Measurements from ENCODE around the gene PPARA.

Gene PPARA

GRCh38 chr22:46220921-46221320 is 70.6 kb downstream of the PPARA start:
- DNase-seq = no peak

DNA sequence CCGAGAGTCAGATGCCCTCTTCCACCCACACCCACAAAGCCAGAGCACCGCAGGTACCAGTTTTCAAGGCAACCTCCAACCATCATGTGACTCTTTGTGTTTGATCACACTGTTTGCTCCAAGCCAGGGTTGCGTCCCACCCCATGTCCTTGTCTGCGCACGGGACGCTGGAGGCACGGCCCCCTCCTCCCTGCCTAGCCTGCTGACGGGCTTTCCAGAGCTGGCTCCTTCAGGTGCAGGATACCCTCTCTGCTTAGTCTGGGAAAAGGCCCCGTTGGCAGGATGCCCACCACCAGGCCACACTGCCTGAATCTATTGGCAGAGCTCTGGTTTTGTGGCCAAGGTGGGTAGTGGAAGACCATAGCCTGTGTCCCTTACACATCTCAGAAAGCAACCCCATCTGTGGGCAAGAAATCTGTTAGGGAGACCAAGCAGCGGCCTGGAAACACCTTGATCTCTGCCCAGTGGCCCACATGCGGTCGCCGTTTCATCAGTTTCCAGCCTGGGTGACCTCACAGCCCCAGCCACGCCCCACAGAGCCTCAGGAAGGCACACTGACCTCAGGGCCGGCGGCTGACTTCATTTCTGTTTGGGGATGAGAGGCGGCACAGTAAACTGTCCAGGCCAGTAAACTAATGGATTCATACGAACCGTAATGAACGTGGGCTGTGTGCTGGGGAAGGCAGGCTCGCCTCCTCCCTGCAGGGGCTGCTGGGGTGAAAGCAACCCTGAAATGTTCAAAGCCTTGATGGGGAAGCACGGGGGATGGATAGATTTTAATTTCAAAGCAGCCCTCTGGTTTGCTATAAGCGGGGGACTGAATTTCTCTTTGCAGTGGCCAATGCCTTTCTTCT is 73.9 kb downstream of the PPARA start:
- no peak for DNase-seq

GRCh38 chr22:46224898-46225290 is 74.6 kb downstream of the PPARA start:
- DNase-seq = no peak

DNA sequence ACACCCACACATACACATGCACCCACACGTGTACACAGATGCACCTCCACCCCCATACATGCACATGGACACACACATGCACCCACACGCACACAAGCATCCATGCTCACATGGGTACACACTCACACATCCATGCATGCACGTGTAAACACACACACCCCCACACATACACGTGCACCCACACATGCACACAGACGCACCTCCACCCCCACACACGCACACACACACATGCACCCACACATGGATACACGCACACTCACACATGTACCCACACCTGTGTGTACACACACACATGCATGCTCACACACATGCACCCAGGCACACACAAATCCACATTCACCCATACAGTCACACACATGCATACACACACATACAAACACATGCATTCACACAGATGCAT is 75.3 kb downstream of the PPARA start:
- DNase-seq = no peak

DNA sequence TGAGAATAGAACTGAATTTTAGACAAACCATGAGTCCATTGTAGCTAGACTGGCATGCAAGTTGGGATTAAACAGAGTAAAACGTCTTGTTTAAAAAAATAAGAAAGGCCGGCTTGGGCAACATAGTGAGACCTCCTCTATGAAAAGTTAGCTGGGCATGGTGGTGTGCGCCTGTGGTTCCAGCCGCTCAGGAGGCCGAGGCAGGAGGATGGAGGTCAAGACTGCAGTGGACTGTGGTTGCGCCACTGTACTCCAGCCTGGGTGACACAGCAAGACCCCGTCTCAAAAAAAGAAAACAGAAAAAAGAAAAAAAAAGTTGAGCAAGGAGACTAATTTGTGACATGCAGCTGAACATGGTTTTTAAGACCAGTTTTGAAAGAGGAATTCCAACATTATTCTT is 76.3 kb downstream of the PPARA start:
- no peak for DNase-seq

GRCh38 chr22:46229701-46230100 is 79.4 kb downstream of the PPARA start:
- no peak for DNase-seq

DNA sequence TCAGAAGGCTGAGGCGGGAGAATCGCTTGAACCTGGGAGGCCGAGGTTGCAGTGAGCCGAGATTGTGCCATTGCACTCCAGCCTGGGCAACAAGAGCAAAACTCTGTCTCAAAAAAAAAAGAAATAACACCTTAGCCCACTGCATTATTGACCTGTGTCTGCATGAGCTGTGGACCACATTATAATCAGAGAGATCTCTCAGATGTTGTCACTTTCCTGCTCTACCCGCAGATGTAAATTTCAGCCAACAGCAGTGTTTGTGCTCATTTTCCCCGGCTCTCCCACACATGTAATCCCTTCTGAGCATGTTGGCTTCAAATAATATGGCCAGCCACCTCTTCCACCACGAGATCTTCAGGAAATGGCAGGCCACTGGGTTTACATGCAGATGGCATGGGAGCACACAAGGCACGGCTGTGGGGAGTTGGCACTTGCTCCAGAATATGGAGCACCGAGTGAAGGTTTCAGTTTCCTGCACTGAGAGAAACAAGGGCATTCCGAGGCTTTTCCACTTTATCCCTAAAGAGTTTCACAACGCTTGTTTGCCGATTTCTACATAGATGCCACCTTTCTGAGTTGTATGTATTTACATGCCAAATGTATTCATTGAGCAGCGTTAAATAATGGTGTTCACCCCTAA is 80.1 kb downstream of the PPARA start:
- no peak for DNase-seq

DNA sequence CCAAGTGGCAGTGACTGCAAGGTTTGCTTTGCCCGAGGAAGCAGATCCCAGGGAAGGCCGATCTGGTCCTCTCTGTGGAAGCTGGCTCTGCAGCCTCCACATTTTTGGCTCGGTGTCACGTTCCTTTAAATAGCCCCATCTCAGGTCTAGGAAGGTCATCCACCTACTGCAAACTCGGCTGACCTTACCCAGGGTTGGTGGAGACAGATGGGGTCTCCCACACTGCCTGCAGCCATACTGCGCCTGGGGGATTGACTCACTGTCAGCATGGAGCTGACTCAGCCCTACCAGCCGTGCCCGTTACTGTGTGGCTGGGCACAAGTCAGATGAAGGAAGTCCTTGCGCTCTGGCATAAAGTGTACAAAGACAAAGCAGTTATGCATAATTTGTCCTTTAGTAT is 82.9 kb downstream of the PPARA start:
- DNase-seq = no peak

- DNase-seq = no peak
Observed at GRCh38 chr22:46234969-46235368, 84.6 kb downstream of the PPARA start.

DNA sequence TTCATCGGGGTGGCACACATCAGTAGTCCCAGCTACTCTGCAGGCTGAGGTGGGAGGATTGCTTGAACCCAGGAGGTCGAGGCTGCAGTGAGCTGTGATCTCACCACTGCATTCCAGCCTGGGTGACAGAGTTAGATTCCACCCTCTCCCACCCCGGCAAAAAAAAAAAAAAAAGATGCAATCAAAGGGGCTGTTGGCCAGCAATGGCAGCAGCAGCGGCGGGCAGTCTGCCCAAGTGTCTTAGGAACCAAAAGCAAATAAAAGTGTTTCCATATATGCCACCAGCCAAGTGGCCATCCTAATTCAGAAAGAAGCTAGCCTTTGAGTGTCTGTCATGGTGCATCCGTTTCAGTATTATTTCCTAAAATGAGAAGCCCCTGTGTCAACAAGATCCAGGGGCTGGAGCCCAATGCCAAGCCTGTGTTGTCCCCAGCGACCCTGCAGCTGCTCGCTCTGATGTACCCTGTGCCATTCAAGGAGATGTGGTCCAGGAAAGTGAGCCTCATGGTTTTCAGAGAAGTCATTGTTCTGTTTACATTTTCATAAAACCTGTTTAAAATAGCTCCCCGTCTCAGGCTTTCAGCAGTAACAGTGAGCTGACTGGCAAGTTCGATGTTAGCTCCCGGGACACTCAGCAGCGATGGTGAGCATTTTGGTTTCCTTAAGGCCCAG is 87.3 kb downstream of the PPARA start:
- no peak for DNase-seq

- no peak for DNase-seq
Observed at GRCh38 chr22:46238541-46238940, 88.2 kb downstream of the PPARA start.

DNA sequence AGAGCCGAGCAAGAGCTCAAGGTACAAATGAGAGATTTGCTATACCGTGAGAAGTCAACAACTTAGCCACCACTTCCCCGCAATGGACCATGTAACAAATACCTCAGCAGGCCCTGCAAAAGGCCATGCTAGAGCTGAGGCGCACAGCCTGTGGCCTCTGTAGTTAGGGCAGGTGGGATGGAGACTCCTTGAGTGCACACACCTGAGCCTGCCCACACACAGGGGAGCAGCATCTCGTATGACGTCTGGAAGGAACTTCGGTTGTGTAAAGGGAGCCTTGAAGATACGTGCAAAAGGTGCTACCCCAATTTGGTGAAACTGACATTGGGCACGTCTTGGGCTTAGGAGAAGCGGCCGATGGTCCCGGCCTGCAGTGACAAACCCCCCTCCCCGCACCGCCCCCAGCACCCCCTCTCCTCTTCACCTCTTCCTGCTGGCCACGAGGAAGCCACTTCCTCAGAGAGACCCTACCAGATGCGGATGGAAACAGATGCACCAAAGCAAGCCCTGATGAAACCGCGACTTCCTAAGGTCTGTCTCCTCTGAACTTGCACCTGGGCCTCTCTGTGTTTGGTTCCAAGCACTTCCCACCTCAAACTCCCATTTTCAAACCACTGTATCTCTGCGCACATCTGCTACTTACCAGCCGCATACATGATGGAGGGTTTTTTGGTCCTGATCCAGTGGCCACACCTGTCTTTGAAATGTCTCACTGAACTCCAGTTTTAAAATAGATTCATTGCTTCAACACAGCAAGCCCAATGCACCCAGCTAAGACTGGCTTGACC is 89.1 kb downstream of the PPARA start:
- DNase-seq = peak; percentile 20

- DNase-seq = no peak
Observed at GRCh38 chr22:46240073-46240472, 89.7 kb downstream of the PPARA start.

DNA sequence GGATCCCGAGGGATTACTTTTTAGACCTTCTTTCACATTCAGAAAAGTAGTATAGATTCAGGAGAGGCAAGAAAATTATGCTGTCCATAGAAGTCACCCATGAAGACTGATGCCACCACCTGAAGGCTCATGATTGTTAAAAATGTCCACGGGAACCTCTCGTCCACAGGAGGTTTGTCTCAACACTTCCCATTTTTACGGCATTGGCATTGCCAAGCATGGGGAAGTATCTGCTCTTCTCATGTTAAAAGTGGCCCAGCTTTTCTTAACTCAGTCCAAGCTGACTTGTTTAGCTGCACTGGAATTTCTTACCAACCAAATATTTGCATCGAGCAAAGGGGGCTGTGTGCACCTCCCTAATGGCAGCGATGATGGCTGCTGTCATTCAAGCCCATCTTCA is 90.2 kb downstream of the PPARA start:
- DNase-seq = no peak

DNA sequence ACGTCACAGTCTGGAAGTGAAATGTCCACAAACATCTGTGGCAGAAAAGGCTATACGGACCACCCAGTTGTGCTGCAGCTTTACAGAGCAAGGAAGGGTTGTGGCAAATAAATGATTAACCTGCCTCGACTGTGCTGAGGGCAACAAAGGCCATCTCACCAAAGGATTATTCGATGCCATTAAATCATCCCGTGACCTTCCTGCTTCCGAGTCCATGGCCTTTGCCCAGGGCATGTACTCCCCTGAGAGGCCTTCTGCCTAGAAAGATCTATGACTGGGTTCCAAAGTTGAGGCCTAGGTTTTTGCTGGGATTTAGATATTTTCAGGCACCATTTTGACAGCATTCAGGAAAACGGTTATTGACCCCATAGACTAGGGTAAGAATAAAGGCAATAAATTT is 90.6 kb downstream of the PPARA start:
- no peak for DNase-seq

DNA sequence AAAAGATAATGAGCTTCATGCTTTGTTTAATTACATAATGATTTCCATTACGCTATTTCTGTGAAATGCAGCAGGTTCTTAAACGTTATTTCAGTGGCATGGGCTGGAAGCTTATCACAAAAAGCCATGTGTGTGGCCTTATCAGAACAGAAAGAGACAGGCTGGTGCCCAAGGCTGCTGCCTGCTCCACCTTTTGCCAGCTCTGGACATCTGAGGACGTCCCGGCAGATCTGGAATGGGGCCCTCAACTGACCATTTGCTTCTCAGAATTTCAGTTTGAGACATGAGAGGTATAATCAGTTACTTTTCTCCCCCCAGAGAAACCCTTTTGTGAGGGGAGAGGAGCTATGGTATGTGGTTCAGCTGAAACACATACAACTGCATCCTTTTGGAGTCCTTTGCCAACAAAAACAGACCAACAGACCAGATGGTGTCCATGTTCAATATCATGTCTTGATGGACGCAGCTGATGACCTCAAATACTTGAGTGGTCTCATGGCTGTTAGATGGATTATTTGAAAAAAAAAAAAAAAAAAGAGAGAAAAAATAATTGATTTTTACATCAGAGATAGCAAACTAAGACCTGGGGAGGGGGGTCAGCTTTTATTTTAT is 91.2 kb downstream of the PPARA start:
- no peak for DNase-seq

GRCh38 chr22:46242076-46242475 is 91.8 kb downstream of the PPARA start:
- DNase-seq = no peak

- no peak for DNase-seq
Observed at GRCh38 chr22:46244771-46245170, 94.4 kb downstream of the PPARA start.

DNA sequence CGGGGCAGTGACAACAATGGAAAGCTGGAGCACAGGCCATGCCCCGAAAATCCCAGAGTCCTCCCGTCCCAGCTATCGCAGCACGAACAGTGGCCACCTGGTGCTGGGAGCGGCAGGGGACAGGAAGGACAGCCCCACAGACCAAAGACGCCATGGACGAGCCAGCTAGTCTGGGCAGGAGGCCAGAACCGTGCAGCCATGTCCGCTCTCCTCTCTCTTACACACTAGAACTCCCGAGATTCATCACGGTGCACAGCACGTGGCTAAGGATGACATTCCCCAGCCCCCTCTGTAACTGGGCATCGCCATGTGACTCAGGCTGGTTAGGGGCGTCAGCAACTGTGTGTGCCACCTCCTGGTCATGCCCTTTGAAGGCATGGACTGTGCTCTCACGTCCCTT is 95.2 kb downstream of the PPARA start:
- DNase-seq = no peak

DNA sequence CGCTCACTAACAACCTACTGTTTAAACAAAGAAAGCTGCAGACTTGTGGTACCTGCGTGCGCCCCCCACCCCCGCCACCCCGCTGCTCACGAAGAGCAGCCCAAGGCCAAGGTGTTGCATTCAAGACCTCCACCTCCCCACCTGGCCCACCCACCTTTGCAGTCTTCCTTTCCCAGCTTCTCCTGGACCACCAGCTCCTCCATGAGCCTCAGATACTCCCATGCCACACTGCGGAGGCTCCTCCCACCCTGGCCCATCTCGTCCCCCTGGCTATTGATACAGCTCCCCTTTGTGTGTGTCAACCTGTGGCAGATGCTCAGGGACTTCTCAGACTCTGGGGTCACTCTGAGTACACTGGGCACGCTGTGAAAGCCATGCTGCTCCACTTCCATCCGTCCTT is 95.9 kb downstream of the PPARA start:
- no peak for DNase-seq

GRCh38 chr22:46247443-46247975 is 97.2 kb downstream of the PPARA start:
- no peak for DNase-seq

DNA sequence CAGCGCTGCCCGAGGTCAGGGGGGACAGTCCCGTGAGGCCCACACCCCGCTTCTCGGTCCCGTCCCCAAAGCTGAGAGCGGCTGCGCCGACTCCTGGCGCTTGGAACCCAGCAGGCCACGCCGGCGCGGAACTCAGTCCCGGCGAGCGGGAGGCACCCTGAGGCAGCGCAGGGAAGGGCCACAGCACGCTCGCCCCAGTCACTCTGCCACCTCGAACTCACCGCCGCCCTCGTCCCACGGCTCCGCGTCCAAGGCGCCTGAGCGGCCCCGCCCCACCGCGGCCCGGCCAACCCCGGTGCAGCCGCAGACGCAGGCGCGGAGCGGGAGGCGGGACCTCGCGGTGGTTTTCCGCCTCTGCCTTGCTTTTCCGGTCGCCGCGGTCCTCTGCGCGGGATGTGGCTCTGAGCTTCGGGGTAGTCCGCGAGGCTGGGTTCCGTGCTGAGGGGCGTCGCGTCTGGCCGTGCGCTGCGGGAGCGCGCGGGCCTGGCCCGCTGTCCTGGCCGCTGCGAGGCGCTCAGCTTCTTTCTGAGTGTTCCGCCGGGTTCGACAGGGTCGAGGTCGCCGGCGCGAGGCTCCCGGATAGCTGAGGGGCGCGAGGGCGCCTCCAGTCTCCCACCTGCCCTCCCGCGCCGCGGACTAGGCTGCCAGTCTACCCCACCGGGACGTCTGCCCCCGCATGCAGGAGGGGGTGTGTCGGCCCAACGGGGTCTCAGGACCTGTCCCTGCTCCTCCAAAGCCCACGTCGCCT is 99.9 kb downstream of the PPARA start, which contains the start of gene CDPF1:
TSS of gene CDPF1 (minus strand) at position 259 of the 748 bp plus-strand sequence. CDS start 2,009 bp downstream, outside the sequence.
- peak; percentile 89 for DNase-seq

All from central memory CD4-positive, alpha-beta T cell (primary cell).